HG03571 (cell line): ENCODE data around the gene IFITM2.

Source experiments
- ATAC-seq: cut with Tn5 transposase; IDR thresholded peaks from one replicate; pipeline ENCODE4 v1.9.1; 2021; ENCODE audit not compliant: unreplicated experiment

Gene IFITM2

DNA sequence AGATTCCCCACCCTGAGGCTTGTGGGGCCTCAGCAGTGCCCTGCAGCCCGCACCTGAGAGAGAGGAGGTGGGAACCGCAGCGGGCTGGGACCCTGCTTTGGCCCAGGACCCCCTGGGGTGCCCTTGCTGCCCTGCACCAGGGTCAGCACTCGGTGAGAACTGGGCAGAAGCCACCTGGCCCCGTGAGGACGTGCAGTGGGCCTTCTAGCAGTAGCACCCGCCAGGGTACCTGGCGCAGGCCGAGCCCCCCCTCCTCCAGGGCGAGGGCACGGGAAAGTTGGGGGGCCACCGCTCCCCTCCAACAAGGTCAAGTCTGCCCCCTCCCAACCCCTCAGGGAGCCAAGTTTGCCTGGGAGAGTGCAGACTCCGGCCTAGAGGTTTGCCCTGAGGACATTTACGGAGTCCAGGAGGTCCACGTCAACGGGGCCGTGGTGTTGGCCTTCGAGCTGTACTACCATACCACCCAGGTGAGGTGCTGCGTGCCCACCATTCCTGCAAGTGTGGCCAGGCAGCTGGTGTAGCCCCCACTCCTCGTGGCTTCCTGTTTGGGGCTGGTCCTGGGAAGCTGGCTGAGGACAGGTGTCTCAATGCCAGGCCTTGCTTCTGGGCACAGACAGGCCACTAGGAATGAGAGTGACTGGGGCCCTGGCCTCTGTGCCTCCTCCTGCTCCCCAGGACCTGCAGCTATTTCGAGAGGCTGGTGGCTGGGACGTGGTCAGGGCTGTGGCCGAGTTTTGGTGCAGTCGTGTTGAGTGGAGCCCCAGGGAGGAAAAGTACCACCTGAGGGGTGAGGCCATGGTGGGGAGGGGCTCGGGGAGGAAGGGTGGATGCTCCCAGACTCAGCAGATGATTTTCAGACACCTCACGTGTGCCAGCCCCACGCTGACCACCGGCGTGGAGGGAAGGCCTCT, 15.2 kb upstream of the IFITM2 start:
- no peak for ATAC-seq

GRCh38 chr11:293271-293851, 14.3 kb upstream of the IFITM2 start:
- ATAC-seq, result no peak

GRCh38 chr11:293852-294661, 13.6 kb upstream of the IFITM2 start:
- no peak for ATAC-seq

DNA sequence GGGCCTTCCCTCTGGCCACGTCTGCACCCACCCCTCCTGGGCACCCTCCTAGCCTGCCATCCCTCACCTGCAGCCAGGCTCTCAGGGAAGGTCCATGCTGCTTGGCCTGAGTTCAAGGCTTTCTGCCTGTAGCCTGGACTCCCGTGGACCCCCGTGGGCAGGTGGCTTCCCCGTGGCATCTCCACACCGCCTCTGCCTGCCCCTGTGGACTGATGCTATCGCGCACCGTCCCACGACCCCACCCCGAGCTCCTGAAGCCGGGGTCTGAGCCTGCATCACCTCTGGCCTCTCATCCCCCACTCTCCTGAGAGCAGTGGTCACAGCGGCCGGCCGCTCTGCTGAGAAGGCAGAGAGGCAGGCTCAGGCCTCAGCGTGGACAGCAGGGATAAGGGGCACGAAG, 12.8 kb upstream of the IFITM2 start:
- no peak for ATAC-seq

DNA sequence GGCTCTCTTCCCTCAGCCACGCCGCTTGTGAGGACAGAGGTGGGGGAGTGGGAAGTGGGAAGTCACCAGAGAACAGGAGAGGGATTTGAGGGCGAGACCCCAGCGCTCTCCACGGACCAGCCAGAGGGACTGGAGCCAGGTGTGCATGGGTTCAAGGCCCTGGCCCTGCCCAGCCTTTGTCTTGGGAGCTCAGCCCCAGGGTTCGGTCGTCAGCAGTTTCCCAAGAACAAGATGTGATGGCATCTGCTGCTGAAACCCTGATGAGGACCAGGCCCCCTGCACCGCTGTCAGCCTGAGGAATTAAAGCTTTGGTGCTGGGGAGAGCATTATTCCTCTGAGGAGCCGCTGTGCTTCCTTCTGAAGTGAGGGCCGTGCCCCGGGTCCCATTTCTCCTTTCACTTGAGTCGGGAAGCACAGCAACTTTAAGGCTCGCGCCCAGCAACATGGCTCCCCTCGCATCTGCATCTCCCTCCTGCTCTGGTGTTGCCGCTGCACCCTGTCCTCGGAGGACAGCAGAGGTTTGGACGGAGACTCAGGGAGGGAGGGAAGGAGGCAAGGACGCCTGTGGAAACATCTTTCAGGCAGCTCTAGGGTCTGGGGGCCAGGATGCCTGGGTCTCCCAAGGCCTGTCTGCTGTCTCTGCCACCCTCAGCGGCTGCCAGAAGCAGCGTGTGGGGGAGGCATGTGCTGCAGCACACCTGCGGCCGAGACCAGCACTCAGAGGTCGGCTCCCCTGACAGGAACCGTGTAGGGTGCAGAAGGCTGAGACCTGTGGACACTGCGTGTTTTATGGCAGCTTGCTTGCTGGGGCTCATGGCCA, 12.1 kb upstream of the IFITM2 start:
- ATAC-seq, result no peak

GRCh38 chr11:296171-297050, 11.2 kb upstream of the IFITM2 start:
- no peak for ATAC-seq

DNA sequence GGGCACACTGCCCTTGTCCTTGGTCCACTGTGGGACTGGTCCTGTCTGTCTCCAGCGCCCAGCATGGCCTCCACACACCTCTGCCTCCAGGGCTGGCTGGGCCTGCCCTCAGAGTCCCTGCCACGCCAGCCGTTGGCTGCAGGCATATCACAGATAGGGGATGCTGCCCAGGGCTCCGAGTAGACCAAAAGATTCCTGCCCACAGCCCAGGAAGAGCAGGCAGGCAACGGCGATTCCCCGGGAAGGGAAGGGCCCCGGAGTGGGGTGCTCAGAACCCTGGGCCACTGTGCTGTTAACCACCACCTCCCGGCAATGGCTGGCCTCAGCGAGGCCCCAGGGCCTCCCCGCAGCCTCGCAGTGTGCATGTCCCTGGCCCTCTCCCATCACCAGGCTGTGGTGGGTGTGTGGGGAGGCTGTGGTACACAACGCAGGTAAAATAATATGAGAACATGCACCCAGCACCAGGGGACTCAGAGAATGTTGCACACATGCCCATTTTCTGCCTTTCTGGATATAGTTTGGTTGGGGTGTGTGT, 10.5 kb upstream of the IFITM2 start:
- no peak for ATAC-seq

GRCh38 chr11:297586-298405, 9.8 kb upstream of the IFITM2 start:
- no peak for ATAC-seq

DNA sequence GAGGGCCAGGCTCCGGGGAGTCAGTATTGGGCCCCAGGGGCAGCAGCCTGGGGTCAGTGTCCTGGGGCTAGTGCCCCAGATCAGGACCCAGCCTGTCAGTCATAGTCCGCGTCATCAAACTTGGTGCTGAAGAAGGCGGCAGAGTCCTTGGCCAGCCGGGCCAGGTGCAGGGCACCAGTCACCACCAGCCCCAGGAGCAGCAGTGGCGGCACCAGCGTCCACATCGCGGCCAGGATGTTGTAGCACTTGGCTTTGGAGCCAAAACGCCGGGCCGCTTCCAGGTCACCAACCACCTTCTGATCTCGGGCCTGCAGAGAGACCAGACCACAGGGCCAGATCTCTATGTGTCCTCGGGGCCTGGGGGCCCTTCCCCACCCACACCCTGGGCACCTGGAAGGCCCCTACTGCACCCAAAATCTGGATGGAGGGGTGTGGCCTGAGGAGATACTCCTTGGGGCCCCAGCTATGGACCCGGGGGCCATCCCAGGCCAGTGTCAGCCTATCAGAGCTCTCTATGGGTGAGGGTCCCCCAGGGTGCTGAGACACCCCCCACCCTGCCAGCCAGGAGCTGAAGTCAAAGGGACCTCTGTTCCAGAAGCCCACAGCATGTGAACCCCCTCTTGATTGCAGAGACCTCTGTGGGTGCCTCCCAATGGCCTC, 9.1 kb upstream of the IFITM2 start:
- ATAC-seq, result no peak

DNA sequence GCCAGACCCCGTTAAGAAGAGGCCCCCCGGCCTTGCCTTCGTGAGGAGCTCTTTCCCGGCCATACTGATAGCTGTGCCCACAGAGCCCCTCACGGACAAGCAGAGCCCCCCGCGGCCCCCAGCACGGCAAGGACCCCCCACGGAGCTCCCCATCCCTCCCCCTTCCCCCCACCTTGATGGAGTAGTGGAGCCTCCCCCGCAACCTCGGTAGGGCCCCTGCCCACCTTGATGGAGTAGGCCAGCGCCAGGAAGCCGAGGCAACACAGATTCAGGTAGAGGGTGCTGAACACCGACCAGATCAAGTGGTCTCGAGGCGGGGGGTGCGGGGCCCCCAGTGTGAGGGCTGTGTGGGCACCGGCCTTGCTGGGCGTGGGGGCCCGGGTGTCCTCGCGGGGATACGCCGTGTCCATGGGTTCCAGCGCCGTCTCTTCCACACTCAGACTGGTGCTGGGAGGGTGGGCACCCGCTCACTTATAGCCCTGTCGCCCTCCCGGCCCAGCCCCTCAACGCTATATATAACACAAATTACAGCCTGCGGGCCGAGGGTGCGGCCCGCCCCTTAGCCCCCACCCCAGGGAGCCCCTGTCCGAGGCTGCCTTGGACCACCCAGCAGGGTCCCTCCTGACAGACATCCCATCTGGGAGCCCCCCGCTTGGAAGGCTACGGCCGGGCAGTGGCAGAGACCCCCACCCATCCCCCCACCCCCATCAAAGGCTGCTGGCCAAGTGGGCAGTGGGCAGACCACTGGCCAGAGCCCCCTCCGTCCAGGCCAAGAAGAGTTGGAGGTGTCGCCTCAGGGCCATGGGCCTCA, 8.3 kb upstream of the IFITM2 start, which contains the start of gene IFITM5:
Gene IFITM5, minus strand, starts transcription at position 446 of the 811 bp plus-strand sequence. Its CDS starts 36 bp downstream, at position 410.
- ATAC-seq, result no peak

DNA sequence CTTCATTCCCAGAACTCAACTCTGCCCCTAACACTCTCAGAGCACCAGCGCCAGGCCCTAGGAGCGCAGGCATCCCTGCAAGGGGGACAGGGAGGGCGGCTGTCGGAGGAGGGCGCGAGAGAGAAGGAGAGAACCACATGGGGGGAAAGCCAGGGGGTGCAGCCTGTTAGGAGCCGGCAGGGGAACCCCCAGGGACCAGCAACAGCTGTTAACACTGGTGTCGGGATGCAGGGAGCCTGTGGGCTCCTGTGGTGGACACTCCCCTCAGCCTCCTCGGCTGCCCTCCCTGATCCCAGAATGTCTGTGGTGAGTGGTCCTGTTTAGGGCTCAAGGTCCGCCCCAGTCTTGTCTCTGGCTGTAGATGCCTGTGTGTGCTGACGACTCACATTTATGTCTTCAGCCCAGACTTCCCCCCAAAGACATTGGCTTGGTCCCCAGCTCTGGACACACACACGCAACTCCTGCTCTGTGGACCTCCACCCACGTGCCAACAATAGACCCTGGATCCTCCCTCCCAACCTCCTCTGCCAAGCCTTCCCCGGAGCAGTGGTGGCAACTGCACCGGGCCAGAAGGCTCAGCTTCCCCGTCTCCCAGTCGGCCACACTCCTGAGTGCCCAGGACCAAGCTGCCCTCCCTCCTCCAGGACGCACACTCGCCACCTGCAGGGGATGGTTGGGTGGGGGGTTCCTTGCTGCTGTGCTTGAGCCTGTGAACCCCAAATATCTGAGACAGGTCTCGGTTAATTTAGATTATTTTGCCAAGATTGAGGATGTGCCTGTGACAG, 7.5 kb upstream of the IFITM2 start:
- no peak for ATAC-seq

DNA sequence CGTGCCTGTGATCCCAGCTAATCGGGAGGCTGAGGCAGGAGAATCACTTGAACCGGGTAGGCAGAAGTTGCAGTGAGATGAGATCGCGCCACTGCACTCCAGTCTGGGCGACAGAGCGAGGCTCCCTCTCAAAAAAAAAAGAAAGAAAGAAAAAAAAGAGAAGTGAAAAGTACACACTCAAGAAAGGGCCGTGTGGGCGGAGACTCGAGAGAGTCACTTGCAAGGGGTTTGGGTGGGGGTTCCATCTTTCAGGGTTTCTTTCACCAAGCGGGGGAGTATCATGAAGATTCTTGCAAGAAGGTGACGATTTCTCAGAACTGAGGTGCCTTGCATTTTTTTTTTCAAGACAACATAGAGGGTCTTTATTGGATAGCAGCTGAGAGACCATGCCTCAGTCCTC, 4.3 kb upstream of the IFITM2 start:
- ATAC-seq, result no peak

GRCh38 chr11:304061-304506, 3.5 kb upstream of the IFITM2 start:
- no peak for ATAC-seq

DNA sequence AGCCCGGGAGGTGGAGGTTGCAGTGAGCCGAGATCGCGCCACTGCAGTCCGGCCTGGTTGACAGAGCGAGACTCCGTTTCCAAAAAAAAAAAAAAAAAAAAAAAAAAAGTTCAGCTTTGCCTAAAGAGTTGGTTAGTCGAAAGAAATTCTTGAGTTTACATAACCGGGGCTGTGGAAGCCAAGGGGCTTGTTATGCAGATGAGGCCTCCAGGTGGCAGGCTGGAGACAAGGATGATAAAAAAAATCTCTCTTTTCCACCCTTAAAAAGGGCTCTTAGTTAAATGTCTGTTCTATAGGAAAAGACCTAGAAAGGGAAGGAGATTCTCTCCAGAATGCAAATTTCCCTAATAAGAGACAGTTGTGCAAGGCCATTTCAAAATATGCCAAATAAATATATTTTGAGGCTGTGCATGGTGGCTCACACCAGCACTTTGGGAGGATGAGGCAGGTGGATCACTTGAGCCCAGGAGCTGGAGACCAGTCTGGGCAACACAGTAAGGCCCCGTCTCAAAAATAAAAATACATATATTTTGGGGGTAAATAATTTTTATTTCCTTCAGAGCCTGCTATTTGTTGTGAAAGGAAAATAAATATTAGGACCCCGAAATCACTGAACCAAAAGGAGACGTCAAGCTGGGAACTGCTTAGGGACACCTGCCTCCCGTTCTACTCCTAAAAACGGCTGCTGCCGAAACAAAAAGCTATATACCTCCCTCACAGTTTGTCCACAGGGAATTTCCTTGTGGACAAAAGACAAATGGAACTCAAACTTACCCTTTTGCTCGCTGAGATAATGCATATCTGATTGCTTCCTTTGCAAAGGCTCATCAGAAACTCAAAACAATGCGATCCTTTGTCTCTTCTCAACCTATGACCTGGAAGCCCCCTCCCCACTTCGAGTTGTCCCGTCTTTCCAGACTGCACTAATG, 2.4 kb upstream of the IFITM2 start:
- ATAC-seq, result no peak

- no peak for ATAC-seq
These were observed 1.8 kb upstream of the IFITM2 start for GRCh38 chr11:305844-306211.
